Measurements from ENCODE around the gene PTPN4. TPM values are rescaled to one million over a fixed set of nuclear protein-coding genes. Genes with fewer than 3 reads are reported as not detected.

The PTPN4 gene
- total and polyA plus RNA-seq, 10 of the 15 experiments (the other 5 are each of a cell fraction or from before 2014, with no cell fraction given): 5.0 to 29.7 (median 23.7) TPM

DNA sequence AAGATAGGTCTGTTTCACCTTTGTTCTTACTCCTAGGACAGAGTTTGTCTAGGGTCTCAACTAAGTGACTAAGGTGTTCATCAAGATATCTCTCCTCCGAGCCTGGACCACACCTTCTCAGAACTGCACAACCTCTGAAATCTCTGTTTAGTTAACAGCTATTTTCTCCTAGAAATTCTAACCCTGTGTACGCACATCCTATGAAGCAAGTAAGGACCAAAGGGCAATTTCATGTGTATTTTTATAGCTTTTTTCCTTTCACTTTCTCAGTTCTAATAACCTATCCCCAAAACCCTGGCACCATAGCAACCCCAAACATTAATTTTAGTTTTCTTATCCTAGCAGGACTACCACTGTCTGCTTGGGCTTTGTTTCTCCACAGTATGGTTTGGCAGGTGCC lies 59.1 kb downstream of the PTPN4 start:
- FAIRE-seq (no peak), DNase-seq (ENCODE audit: low read depth, low spot score) (no peak), ATAC-seq (no peak)
- H3K36me3 ChIP-seq (ENCODE audit: control insufficient read depth in 2 of 2, insufficient read depth in 2 of 2, low read length in 1 of 2): no peaks in the 10 kb centered on the region
- POLR2A ChIA-PET: interaction anchor here (0.9 kb wide), 1 partner anchor 10 kb away, joined by 3 read pairs; no protein-coding TSS in a partner anchor
- TF ChIP-seq EGR1 (IDR thresholded peaks at IDR 0.05; ENCODE audit: borderline replicate concordance in 1 of 2, low read depth in 2 of 2, low read length in 2 of 2) (no peak), SKIL (IDR thresholded peaks at IDR 0.05; ENCODE audit: low read depth, poor library complexity, severe bottlenecking) (no peak), EED (IDR thresholded peaks at IDR 0.05; ENCODE audit: low read depth) (no peak), HDGF (IDR thresholded peaks at IDR 0.05) (no peak), PML (IDR thresholded peaks at IDR 0.05; ENCODE audit: low read length) (no peak), GATAD2B (conservative IDR thresholded peaks at IDR 0.05; ENCODE audit: low read depth) (no peak), TAF1 (IDR thresholded peaks at IDR 0.05; ENCODE audit: borderline replicate concordance, low read depth, low read length) (no peak)
- TF ChIP-seq, protein P1, sequence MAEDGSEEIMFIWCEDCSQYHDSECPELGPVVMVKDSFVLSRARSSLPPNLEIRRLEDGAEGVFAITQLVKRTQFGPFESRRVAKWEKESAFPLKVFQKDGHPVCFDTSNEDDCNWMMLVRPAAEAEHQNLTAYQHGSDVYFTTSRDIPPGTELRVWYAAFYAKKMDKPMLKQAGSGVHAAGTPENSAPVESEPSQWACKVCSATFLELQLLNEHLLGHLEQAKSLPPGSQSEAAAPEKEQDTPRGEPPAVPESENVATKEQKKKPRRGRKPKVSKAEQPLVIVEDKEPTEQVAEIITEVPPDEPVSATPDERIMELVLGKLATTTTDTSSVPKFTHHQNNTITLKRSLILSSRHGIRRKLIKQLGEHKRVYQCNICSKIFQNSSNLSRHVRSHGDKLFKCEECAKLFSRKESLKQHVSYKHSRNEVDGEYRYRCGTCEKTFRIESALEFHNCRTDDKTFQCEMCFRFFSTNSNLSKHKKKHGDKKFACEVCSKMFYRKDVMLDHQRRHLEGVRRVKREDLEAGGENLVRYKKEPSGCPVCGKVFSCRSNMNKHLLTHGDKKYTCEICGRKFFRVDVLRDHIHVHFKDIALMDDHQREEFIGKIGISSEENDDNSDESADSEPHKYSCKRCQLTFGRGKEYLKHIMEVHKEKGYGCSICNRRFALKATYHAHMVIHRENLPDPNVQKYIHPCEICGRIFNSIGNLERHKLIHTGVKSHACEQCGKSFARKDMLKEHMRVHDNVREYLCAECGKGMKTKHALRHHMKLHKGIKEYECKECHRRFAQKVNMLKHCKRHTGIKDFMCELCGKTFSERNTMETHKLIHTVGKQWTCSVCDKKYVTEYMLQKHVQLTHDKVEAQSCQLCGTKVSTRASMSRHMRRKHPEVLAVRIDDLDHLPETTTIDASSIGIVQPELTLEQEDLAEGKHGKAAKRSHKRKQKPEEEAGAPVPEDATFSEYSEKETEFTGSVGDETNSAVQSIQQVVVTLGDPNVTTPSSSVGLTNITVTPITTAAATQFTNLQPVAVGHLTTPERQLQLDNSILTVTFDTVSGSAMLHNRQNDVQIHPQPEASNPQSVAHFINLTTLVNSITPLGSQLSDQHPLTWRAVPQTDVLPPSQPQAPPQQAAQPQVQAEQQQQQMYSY (CRISPR knock-in tag; IDR thresholded peaks at IDR 0.05): no peak
- TF ChIP-seq, protein P2, sequence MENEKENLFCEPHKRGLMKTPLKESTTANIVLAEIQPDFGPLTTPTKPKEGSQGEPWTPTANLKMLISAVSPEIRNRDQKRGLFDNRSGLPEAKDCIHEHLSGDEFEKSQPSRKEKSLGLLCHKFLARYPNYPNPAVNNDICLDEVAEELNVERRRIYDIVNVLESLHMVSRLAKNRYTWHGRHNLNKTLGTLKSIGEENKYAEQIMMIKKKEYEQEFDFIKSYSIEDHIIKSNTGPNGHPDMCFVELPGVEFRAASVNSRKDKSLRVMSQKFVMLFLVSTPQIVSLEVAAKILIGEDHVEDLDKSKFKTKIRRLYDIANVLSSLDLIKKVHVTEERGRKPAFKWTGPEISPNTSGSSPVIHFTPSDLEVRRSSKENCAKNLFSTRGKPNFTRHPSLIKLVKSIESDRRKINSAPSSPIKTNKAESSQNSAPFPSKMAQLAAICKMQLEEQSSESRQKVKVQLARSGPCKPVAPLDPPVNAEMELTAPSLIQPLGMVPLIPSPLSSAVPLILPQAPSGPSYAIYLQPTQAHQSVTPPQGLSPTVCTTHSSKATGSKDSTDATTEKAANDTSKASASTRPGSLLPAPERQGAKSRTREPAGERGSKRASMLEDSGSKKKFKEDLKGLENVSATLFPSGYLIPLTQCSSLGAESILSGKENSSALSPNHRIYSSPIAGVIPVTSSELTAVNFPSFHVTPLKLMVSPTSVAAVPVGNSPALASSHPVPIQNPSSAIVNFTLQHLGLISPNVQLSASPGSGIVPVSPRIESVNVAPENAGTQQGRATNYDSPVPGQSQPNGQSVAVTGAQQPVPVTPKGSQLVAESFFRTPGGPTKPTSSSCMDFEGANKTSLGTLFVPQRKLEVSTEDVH (IDR thresholded peaks at IDR 0.05; ENCODE audit: low read depth, partially characterized antibody): no peak
- WGBS (ENCODE audit: insufficient coverage, insufficient replicate concordance, low lambda C conversion rate, missing lambda C conversion rate): 93% methylated on average over 2 of the region's 2 CpGs
- no peak overlapping the region for H3K9ac ChIP-seq (ENCODE audit: control insufficient read depth, insufficient read depth, low read length)
- SMC1A ChIA-PET (ENCODE audit: uncharacterized antibody, unreplicated experiment): interaction anchor here (0.9 to 2.7 kb wide), 3 partner anchors 9 to 356 kb away, joined by 3 to 9 read pairs (median 3); no protein-coding TSS in a partner anchor
- H3K27me3 ChIP-seq (replicated peaks in 1 of 2; ENCODE audit: control insufficient read depth in 2 of 2, insufficient read depth in 2 of 2, low read length in 1 of 2): no peaks in the 10 kb centered on the region
- no peak overlapping the region for H2AFZ ChIP-seq (ENCODE audit: control insufficient read depth, low read depth, low read length)
- no peaks in the 10 kb centered on the region for H3K4me1 ChIP-seq (ENCODE audit: control insufficient read depth, insufficient read depth, low read length)
- no peak overlapping the region for H3K27ac ChIP-seq (ENCODE audit: control insufficient read depth, insufficient read depth)
- no TSS peak for BruUV-seq (replicated peaks)
- no peaks in the 10 kb centered on the region for H3K79me2 ChIP-seq (ENCODE audit: control insufficient read depth, insufficient read depth, low read length)
- no peak overlapping the region for H3K4me3 ChIP-seq
- H3K9me3 ChIP-seq (replicated peaks; ENCODE audit: control insufficient read depth, insufficient read depth, low read length): peaks cover 3% of the 10 kb centered on the region
- no peaks in the 10 kb centered on the region for H4K20me1 ChIP-seq (ENCODE audit: control insufficient read depth, insufficient read depth)
- RAD21 ChIA-PET (ENCODE audit: unreplicated experiment): interaction anchor here (0.6 to 2.7 kb wide), 2 partner anchors 57 to 356 kb away, joined by 3 to 9 read pairs; no protein-coding TSS in a partner anchor
- CTCF ChIA-PET: interaction anchor here (0.6 to 12.6 kb wide), 6 partner anchors 11 to 723 kb away, joined by 3 to 111 read pairs (median 6); partner anchors contain the start of gene PTPN4
- intact Hi-C loops (cut with micrococcal nuclease; ENCODE audit: unreplicated experiment): no loop called here
- in situ Hi-C loops (cut with MboI): no loop called here
- H3K4me2 ChIP-seq (ENCODE audit: control insufficient read depth, insufficient read depth): no peak overlapping the region

Measured in GM12878 (cell line).